Hippocampal formation (tissue), 2 donors: Measurements from ENCODE around the gene LCE1D.

Experiments
- DNase-seq, 2 donors: peaks; one replicate each; lab custom pipeline; 2025; lab: John Stamatoyannopoulos, UW

LCE1D gene

DNA sequence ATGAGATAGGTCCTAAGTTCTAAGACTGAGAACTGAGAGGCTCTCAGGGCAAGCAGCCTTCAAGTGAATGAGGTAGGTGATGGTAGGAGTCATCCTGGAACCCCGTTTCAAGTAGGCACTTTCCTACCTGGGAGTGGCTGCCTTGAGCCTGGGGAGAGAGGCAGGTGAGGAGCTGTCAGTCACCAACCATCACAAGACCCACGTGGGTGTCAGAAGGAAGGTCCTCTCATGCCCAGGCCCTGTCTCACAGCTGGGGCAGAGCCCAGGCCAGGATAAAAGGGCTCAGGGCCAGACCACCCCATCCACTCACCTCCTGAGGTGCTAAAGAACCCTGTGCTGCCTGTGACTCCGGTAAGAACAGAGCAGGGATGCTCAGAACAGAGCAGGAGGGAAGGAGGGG, at the start of gene LCE1D:
LCE1D (plus strand) TSS at position 301 of the 400 bp plus-strand sequence. CDS start 1,074 bp downstream, outside the sequence.
- no peak for DNase-seq

- no peak for DNase-seq
Observed at GRCh38 chr1:152747831-152748230, 48.7 kb upstream of the LCE1D start.

DNA sequence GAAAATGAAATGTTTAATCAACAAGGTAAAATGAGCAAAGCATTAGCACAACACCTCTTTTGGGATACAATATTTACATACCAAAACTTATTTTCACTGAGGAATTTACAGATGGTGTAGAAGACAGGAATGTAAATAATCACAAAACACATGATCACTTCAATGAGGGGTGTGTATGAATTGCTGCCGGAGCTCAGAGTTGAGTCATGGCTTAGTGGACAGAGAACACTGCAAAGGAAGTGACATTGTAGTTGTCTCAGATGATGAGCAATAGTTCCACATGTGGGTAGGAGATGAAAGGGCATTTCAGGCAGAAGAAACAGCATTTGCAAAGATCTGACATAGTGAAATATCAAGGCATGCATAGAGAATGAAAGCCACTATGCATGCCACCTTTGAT, 44.3 kb upstream of the LCE1D start:
- no peak for DNase-seq

GRCh38 chr1:152753586-152753985, 42.9 kb upstream of the LCE1D start:
- no peak for DNase-seq

DNA sequence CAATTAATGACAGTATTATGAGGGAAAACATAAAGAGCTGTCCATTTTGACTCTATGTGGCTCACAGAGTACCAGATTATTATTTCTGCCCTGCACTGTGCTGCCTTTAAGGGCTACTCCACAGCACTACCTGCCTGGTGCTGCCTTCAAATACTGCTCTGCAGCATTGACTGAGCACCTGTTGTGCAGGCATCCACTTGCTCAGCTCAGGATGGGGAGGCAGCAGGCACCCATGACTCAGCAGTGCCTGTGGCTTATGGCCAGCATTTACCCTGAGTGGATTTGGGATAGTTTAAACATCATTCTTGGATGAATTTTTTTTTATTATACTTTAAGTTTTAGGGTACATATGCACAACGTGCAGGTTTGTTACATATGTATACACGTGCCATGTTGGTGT, 39.6 kb upstream of the LCE1D start:
- no peak for DNase-seq

DNA sequence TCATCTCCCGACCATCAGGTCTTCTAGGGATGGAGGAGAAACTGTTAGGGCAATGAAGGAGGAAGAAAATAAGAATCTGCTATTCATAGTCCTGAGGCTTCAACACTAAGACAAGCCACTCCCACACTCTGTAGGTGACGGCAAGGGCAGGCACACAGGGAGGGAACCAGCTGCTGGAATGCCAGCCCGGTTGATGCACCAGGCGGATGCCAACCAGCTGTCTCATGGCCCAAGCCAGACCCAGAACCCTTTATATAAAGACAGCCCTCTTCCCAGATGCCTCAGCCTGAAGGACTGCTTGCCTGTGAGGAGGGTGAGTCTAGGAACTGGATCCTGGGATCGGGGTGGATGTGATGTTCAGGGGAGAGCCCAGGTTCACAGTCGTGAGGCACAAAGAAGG, 38.8 kb upstream of the LCE1D start, which contains the start of gene KPRP:
KPRP (plus strand) TSS at position 279 of the 400 bp plus-strand sequence. CDS start 1,564 bp downstream, outside the sequence.
- no peak for DNase-seq

GRCh38 chr1:152758636-152759035, 37.9 kb upstream of the LCE1D start:
- DNase-seq = no peak

DNA sequence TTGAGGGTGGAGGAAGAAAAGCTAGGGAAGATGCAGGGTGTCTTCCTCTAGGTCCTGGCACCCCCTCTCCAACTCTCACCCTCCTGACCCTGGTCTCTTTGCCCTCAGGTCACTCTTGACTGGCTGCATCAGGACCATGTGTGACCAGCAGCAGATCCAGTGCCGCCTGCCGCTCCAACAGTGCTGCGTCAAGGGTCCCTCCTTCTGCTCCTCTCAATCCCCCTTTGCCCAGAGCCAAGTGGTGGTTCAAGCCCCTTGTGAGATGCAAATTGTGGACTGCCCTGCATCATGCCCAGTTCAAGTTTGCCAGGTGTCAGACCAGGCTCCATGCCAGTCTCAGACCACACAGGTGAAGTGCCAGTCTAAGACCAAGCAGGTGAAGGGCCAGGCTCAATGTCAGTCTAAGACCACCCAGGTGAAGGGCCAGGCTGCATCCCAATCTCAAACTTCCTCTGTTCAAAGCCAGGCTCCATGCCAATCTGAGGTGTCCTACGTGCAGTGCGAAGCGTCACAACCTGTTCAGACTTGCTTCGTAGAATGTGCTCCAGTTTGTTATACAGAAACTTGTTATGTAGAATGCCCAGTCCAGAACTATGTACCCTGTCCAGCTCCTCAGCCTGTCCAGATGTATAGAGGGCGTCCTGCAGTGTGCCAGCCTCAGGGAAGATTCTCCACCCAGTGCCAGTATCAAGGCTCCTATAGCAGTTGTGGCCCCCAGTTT, 36.9 kb upstream of the LCE1D start:
- DNase-seq = no peak

DNA sequence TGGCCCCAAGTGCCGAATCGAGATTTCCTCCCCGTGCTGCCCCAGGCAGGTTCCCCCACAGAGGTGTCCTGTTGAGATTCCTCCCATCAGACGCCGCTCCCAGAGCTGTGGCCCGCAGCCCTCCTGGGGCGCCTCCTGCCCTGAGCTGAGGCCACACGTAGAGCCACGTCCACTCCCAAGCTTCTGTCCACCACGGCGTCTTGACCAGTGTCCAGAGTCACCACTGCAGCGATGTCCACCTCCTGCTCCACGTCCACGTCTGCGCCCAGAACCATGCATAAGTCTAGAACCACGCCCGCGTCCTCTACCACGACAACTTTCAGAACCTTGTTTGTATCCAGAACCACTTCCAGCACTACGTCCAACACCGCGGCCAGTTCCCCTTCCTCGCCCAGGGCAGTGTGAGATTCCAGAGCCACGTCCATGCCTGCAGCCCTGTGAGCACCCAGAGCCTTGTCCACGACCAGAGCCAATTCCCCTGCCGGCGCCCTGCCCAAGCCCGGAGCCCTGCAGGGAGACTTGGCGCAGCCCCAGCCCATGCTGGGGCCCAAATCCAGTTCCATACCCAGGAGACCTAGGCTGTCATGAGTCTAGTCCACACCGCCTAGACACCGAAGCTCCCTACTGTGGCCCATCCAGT, 35.9 kb upstream of the LCE1D start:
- no peak for DNase-seq

DNA sequence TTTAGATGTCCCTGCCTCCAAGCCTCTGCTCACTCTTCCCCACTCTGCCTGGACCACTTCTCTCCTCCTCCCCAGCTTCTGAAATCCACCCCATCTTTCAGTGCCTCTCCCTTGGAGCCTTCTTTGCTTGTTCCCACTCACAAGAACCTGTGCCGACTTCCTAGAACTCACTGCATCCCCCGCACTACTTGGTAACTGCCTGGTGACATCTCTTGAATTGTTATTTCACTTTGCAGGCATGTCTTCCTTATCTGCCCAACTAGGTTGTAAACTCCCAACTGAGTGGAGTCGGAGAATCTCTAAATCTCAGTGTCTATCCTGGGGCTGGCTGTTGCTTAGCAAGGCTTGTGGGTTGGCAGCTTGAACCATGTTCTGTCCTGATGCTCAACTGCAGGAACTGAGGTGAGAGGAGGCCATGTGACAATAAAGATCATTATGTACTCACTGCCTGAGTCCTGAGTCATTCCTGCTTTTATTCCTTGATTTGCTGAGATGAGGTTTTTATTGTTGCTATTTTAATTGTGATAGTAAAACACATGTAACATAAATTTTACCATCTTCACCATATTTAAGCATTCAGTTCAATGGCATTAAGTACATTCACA, 34.8 kb upstream of the LCE1D start:
- no peak for DNase-seq

- no peak for DNase-seq
Observed at GRCh38 chr1:152768847-152769533, 27.5 kb upstream of the LCE1D start.

DNA sequence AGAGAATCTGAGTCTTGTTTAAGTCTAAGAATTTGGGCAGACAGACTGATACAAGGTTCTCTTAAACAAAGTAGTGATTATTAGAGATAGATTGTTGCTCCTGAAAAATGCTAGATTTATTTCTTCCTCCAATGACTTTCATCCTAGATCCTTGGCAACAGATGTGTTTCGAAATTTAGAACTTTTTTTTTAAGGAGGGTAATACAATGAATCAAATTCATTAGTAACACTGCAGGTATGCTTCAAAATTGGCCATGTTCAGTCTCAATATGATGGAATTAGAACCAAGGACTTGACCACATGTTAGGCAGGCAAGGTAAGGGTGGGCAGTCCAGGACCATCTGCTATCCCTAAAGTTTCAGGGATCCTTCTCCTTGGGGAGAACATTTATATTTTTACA, 26.1 kb upstream of the LCE1D start:
- DNase-seq = no peak

DNA sequence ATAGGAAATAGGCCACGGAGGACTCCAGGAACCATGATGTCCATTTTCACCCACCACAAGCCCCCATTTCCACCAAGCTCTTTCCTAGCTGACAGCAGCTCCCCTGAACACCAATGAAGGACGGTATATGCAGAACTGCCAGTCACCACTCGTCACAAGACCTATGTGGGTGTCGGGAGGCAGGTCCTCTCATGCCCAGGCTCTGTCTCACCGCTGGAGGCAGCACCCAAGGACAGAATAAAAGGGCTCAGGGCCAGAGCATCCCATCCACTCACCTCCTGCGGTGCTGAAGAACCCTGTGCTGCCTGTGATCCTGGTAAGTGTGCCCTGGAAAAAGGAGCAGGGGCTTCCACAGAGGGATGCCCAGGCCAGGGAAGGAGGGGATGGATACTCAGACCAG, 21.6 kb upstream of the LCE1D start, which contains the start of gene LCE1F:
LCE1F (plus strand) TSS at position 266 of the 400 bp plus-strand sequence. CDS start 1,232 bp downstream, outside the sequence.
- no peak for DNase-seq

DNA sequence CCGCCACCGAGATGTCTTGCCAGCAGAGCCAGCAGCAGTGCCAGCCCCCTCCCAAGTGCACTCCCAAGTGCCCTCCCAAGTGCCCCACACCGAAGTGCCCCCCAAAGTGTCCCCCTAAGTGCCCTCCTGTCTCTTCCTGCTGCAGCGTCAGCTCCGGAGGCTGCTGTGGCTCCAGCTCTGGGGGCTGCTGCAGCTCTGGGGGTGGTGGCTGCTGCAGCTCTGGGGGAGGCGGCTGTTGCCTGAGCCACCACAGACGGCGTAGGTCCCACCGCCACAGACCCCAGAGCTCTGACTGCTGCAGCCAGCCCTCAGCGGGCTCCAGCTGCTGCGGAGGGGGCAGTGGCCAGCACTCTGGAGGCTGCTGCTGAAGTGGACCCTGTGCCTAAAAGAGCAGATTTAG, 20.2 kb upstream of the LCE1D start:
- DNase-seq = no peak

DNA sequence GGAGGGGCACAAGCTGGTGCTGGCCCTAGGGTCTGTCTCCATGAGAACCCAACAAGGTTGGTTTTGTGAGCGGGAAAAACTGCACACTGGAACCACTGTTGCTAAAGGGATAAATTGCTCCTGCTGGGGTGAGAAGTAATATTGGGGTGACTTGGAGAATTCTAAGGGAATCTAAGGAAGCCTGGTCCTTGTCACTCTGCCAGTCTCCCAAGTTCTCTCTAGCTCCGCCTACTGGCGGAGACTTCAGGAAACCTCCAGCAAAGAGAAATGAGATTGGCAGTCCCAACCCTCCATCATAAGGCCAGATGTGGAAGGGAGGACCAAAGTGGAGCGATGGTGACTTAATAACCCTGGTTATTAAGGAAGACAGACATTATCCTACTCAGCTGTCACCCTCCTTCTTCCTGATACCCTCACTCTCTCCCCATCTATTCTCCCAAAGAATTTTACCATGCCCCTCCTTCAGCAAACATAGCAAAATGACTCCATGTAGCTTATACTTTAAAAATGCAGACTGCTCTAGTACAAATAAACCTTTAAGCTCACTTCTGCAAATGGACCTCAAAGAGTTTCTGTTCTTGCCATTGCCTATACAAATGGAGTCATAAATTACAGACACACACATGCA, 18.9 kb upstream of the LCE1D start:
- DNase-seq = no peak

DNA sequence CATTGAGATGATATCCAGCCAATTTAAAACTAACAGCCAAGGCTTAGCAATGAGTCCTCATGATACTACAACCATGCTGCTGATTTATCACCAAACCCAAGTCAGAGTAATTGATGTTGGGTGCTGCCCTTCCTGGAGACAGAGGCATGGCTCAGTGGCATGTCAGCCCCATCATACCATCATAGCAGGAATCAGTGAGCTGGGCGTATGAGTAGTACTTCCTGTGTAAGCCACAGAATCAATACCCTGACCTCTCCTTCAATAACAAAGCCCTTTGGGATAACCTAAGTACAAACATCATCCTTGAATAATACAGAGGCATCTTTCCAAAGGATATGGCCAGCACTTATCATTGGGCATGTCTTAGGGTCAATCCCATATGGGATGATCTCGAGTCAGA, 13.4 kb upstream of the LCE1D start:
- DNase-seq = no peak

DNA sequence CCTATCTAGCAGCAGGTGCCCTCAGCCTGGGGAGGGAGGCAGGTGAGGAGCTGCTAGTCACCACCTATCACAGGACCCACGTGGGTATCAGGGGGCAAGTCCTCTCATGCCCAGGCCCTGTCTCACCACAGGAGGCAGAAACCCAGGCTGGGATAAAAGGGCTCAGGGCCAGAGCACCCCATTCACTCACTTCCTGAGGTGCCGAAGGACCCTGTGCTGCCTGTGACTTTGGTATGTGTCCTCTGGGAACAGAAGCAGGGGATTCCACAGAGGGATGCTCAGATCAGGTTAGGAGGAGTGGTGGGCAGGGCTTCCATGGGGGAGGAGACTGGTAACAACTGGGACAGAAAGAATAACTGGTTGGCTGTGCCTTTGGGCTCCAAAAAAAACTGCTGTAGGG, 10.4 kb upstream of the LCE1D start, which contains the start of gene LCE1E:
LCE1E (plus strand) TSS at position 181 of the 400 bp plus-strand sequence. CDS start 1,043 bp downstream, outside the sequence.
- no peak for DNase-seq

DNA sequence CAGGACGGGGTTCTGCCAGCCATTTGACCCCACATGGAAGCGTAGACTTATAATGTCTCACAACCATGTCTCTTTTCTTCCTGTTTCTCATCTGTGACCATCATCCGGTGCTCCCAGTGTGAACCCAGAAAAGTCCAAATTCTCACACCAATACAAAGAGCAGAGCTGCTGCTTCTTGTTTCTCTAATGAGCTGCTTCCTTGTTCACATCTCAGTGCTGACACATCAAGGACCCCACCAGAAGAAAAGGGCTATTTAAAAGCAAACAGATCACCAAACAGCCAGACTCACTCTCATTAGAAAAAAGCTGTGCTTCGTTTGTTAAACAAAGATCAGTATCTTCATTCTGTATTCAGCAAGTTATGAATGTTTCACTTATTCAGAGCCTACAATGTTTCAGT, 835 bp upstream of the LCE1D start:
- no peak for DNase-seq

DNA sequence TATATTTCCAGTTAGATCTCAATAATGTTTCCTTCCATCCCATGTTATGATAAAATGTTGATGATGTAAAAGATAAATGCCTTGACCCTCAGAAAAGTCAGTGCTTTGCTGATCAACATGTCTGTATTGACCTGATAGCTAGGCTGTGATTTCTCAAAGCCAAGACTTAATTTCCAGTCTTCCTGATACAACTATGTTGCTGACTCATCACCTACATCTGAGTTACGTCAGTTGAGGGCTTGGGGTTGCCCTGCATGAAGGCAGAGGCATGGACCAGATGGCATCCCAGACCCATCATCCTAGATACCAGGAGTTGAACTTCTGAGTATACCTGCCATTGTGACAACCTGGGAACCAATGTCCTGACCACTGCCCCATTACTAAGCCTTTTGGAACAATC, 4.8 kb downstream of the LCE1D start:
- no peak for DNase-seq

DNA sequence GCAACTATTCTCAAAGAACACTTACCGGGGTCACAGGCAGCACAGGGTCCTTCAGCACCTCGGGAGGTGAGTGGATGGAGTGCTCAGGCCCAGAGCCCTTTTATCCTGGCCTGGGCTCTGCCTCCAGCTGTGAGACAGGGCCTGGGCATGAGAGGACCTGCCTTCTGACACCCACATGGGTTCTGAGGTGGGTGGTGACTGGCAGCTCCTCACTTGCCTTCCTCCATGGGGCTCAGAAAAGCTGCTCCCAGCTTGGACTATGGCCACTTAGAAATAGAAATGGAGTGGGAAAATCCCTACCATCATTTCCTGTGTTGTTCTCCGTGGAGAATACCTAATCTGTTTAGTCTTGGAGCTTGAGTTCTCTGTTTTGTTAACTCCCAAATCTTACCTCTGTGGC, 10.1 kb downstream of the LCE1D start, which contains the start of gene LCE1C:
LCE1C (minus strand) TSS at position 76 of the 400 bp plus-strand sequence. CDS start 1,173 bp downstream, outside the sequence.
- no peak for DNase-seq

GRCh38 chr1:152811050-152811449, 14.5 kb downstream of the LCE1D start:
- DNase-seq = no peak

DNA sequence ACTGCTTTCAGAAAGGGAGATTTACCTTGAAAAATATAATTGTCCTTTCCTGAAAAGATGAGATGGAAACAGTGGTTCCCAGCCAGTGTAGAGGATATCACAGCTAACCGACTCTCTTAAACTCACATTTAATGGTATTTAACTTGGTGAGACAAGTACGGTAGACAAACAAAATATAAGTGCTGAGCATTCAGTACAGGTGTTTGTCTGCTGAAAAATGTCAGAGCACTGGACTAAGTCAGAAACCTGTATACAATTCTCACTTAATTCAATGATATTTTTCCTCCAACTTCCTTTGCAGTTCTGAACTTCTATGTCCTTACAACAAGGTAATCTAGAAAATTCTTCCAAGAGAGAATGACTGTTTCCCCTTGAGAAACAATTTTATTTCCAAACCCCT, 15.2 kb downstream of the LCE1D start, which contains the start of gene LCE1B:
LCE1B (plus strand) TSS at position 301 of the 400 bp plus-strand sequence. CDS start 476 bp downstream, outside the sequence.
- no peak for DNase-seq
